Measurements from ENCODE around the gene SYNE2.

- TF ChIP-seq RAD21 (conservative IDR thresholded peaks at IDR 0.05) (no peak), REST (IDR thresholded peaks at IDR 0.05; ENCODE audit: borderline replicate concordance) (no peak), EP300 (conservative IDR thresholded peaks at IDR 0.05; ENCODE audit: poor library complexity, severe bottlenecking) (no peak)
- TF ChIP-seq, protein P1, sequence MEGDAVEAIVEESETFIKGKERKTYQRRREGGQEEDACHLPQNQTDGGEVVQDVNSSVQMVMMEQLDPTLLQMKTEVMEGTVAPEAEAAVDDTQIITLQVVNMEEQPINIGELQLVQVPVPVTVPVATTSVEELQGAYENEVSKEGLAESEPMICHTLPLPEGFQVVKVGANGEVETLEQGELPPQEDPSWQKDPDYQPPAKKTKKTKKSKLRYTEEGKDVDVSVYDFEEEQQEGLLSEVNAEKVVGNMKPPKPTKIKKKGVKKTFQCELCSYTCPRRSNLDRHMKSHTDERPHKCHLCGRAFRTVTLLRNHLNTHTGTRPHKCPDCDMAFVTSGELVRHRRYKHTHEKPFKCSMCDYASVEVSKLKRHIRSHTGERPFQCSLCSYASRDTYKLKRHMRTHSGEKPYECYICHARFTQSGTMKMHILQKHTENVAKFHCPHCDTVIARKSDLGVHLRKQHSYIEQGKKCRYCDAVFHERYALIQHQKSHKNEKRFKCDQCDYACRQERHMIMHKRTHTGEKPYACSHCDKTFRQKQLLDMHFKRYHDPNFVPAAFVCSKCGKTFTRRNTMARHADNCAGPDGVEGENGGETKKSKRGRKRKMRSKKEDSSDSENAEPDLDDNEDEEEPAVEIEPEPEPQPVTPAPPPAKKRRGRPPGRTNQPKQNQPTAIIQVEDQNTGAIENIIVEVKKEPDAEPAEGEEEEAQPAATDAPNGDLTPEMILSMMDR (IDR thresholded peaks at IDR 0.05; ENCODE audit: poor library complexity, severe bottlenecking) = no peak
These were observed 111.3 kb downstream of the SYNE2 start for GRCh38 chr14:63964113-63964512.

All from neural cell (in vitro differentiated cells).